WERI-Rb-1 (cell line): Measurements from ENCODE around the gene LGI4.
A peak's percentile ranks its signal among the peaks of the same experiment; 100 is the strongest.

Experiments used
- DNase-seq: peaks from one replicate; pipeline ENCODE4 v3.0.0-alpha.2; 2020
- H3K27ac ChIP-seq: fragments of 250-450 bp; sonication (Bioruptor Pico); 2 replicates; pipeline ENCODE4 v1.5.1; 2020; ENCODE audit warnings: mild to moderate bottlenecking, moderate library complexity
- H3K27me3 ChIP-seq: fragments of 250-450 bp; sonication (Bioruptor Pico); 2 replicates; pipeline ENCODE4 v1.5.1; 2021; ENCODE audit warnings: mild to moderate bottlenecking, low read depth, moderate library complexity; ENCODE audit not compliant: insufficient read depth, severe bottlenecking
- H3K36me3 ChIP-seq: fragments of 250-450 bp; sonication (Bioruptor Pico); 2 replicates; pipeline ENCODE4 v1.5.1; 2020; ENCODE audit warnings: mild to moderate bottlenecking, moderate library complexity
- H3K4me3 ChIP-seq: 2 replicates; pipeline ENCODE4 v1.5.1; 2011; ENCODE audit warnings: low read depth, mild to moderate bottlenecking, control low read depth, low read length
- H3K9me3 ChIP-seq: fragments of 250-450 bp; sonication (Bioruptor Pico); 2 replicates; pipeline ENCODE4 v1.5.1; 2021; ENCODE audit warnings: mild to moderate bottlenecking, moderate library complexity; ENCODE audit not compliant: severe bottlenecking
- TF ChIP-seq, protein P1 (sequence below): IDR thresholded peaks from 2 replicates; pipeline ENCODE4 v1.5.1; 2011; ENCODE audit warnings: low read depth, mild to moderate bottlenecking, control low read depth, inconsistent platforms, low read length

Gene LGI4

DNA sequence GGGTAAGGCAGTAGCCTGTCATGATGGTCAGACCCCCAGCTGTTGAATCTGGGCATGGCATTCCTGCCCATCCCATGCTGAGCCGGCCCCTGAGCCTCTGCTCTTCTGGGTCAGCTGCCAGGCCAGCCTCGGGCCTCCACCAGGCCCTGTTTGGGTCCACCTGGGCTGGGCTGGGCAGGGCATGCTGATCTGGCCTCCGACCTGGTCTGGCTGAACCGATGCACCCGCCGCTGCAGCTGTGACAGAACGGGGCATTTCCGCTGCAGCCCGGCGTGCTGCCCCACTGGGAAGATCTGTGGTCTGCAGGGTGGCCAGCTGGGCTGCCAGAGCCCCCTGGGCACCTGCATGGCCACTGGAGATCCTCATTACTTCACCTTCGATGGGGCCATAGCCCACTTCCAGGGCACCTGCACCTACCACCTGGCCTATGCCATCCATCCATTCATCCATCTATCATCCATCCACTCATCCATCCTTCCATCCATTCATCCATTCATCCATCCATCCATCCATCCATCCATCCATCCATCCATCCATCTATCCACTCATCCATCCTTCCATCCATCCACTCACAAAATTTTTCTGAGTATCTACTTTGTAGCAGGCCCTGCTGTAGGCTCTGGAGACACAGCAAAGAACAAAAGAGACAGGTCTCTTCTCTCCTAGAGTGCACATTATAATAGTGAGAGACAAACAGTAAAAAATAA is 40.8 kb downstream of the LGI4 start:
- no peak overlapping the region for H3K4me3 ChIP-seq
- H3K9me3 ChIP-seq: no peaks in the 10 kb centered on the region
- TF ChIP-seq, protein P1, sequence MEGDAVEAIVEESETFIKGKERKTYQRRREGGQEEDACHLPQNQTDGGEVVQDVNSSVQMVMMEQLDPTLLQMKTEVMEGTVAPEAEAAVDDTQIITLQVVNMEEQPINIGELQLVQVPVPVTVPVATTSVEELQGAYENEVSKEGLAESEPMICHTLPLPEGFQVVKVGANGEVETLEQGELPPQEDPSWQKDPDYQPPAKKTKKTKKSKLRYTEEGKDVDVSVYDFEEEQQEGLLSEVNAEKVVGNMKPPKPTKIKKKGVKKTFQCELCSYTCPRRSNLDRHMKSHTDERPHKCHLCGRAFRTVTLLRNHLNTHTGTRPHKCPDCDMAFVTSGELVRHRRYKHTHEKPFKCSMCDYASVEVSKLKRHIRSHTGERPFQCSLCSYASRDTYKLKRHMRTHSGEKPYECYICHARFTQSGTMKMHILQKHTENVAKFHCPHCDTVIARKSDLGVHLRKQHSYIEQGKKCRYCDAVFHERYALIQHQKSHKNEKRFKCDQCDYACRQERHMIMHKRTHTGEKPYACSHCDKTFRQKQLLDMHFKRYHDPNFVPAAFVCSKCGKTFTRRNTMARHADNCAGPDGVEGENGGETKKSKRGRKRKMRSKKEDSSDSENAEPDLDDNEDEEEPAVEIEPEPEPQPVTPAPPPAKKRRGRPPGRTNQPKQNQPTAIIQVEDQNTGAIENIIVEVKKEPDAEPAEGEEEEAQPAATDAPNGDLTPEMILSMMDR: no peak
- no peak for DNase-seq
- no peaks in the 10 kb centered on the region for H3K27me3 ChIP-seq
- H3K27ac ChIP-seq: no peak overlapping the region
- H3K36me3 ChIP-seq: no peaks in the 10 kb centered on the region

DNA sequence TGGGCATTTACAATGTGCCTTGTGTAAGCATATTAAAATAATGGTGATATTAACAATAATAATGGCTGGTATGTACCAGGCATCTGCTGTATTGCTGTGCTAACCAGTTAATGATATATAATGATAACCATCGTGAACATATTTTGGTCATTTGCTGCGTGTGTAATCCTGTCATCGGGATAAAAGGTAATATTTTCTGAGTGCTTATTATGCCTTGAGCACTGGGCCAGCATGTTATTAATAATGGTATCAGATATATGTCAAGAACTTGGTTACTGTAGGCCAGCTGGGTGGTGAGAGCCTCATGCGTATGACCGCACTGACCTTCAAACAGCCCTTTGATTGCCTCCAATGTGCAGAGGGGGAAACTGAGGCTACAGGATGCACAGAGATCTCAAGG is 41.4 kb downstream of the LGI4 start:
- Histone ChIP-seq H3K27me3 (no peaks in the 10 kb centered on the region), H3K36me3 (no peaks in the 10 kb centered on the region), H3K9me3 (no peaks in the 10 kb centered on the region), H3K4me3 (no peak overlapping the region), H3K27ac (no peak overlapping the region)
- no peak for DNase-seq
- TF ChIP-seq, protein P1: no peak

DNA sequence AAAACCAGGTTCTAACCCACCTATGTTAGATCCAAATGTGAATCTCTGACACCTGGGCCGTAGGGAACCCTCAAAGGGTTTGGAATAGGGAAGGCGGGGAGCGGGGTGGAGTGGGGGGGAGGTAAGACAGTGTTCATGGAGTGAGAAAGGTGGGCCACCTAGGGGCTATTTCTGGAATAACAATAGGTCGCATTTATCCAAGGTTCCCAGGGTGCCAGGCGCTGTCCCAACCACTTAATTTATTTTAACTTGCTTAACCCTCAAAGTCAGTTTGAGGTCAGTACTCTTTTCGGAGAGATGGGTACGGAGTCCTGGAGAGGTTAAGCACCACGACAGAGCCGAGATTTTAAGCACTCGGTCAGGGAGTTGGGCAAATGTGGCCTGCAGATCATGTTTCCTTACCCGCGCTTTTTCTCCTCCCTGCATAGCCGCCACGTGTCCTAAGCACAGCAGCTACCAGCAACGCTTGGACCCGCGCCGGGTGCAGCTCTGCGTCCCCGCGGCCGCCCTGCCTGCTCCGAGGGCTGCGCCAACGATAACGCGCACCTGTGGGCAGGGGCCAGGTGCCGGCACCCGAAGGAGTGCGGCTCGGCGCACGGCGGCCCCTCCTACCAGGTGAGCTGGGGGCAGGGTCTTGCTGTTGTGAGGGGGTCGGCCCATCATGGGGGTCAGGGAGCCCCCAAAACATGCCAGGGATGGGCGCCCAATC is 44.2 kb downstream of the LGI4 start:
- H3K4me3 ChIP-seq: no peak overlapping the region
- TF ChIP-seq, protein P1: peak; percentile 64
- DNase-seq: peak; percentile 78

DNA sequence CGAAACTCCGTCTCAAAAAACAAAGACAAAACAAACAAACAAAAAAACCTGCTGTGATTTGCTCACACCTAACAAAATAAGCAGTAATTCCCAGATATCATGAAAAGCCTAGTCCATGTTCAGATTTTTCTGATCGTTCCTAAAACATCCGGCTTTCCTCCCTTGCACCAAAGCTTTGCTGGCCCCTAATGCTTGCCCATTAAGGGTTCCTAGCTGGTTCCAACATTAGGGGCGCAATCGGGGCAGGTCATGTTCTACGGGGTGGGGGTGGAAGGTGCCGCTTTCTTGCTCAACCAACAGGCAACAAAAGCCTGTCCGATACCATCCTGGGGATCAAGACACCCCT is 44.7 kb downstream of the LGI4 start:
- DNase-seq: no peak
- Histone ChIP-seq H3K4me3 (no peak overlapping the region), H3K9me3 (no peaks in the 10 kb centered on the region), H3K36me3 (no peaks in the 10 kb centered on the region), H3K27ac (no peak overlapping the region; the same call in 1 of the 2 replicates), H3K27me3 (no peaks in the 10 kb centered on the region)
- TF ChIP-seq, protein P1: no peak

More for the DNA sequence above, 44.2 kb downstream of the LGI4 start:
- Histone ChIP-seq H3K9me3 (no peaks in the 10 kb centered on the region), H3K36me3 (no peaks in the 10 kb centered on the region), H3K27me3 (no peaks in the 10 kb centered on the region), H3K27ac (peak overlapping the region; percentile 21)

- no peak for DNase-seq
- TF ChIP-seq, protein P1: no peak
- no peak overlapping the region for H3K27ac ChIP-seq
Measured at GRCh38 chr19:35089554-35089953, 45.3 kb downstream of the LGI4 start.

More at GRCh38 chr19:35089554-35089953, 45.3 kb downstream of the LGI4 start:
- Histone ChIP-seq H3K9me3 (no peaks in the 10 kb centered on the region), H3K4me3 (no peak overlapping the region), H3K27me3 (no peaks in the 10 kb centered on the region), H3K36me3 (no peaks in the 10 kb centered on the region)
